HAP-1 (cell line): Measurements from ENCODE around the gene USH1C.

Source experiments
- DNase-seq, 2 experiments: peaks; one replicate each; pipeline ENCODE4 v3.0.0-alpha.2; 2016 to 2020; ENCODE audit warnings: low spot score in 2 of 2
- H3K27me3 ChIP-seq: fragments of 250-450 bp; sonication (Bioruptor Pico); 2 replicates; pipeline ENCODE4 v1.5.1; 2020; ENCODE audit warnings: low read depth, mild to moderate bottlenecking, moderate library complexity
- H3K36me3 ChIP-seq: fragments of 250-450 bp; sonication (Bioruptor Pico); replicated peaks from 2 replicates; pipeline ENCODE4 v1.5.1; 2020; ENCODE audit warnings: mild to moderate bottlenecking
- H3K4me1 ChIP-seq: fragments of 250-450 bp; sonication (Bioruptor Pico); 2 replicates; pipeline ENCODE4 v1.5.1; 2020; ENCODE audit warnings: mild to moderate bottlenecking
- H3K4me3 ChIP-seq: fragments of 250-450 bp; sonication (Bioruptor Pico); 2 replicates; pipeline ENCODE4 v1.5.1; 2020; ENCODE audit warnings: mild to moderate bottlenecking, moderate library complexity
- H3K9me3 ChIP-seq: fragments of 250-450 bp; sonication (Bioruptor Pico); 2 replicates; pipeline ENCODE4 v1.5.1; 2020; ENCODE audit warnings: mild to moderate bottlenecking, moderate library complexity
- in situ Hi-C: fragments of 300-500 bp; cut with MboI; formaldehyde crosslinking; loops from 3 replicates; pipeline ENCODE4 v1.14.3; 2020; ENCODE audit warnings: low sequenced_read_pairs, inconsistent platforms, mixed read lengths

The USH1C gene

DNA sequence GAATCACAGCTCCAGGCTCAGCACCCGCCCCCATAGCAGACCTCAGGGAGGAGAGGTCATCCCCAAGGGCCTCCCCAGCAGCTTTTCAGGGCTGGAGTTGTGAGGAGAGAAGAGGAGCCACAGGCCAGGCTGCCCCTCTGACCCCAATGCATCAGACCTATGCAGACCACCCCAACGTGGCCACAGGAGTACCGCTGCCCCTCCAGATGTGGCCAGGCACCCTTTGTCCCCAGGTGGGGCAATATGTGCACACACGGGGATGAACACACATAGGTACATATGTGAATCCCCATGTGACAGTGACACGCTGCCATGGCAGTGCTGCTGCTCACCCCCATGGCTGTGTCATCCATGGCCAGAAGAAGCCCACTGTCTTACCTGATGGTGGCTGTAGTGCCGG lies 10.9 kb downstream of the USH1C start:
- DNase-seq, result no peak
- no peaks in the 10 kb centered on the region for H3K9me3 ChIP-seq
- H3K4me3 ChIP-seq, result no peak overlapping the region
- no peaks in the 10 kb centered on the region for H3K4me1 ChIP-seq
- H3K36me3 ChIP-seq, result no peaks in the 10 kb centered on the region
- H3K27me3 ChIP-seq, result no peaks in the 10 kb centered on the region; the same call in none of the 2 replicates
- in situ Hi-C loops, result no loop called here

DNA sequence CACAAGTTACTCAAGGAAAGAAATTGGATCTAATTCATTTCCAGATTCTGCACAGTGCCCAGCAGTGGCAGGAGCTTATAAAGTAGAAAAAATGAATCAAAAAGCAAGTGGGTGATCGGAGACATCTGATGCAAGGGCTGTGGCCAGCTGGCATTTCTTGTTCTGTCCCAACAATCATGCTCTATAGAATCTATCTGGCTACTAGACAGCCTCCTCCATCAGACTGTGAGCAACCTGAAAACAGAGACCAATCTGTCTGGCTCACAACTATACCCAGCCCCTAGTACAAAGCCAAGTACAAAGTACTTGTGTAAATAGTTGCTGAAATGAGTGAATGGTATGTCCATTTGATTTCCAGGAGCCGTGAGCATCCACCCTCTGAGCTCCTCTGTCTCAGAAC lies 11.4 kb downstream of the USH1C start:
- no peaks in the 10 kb centered on the region for H3K9me3 ChIP-seq
- DNase-seq, result no peak
- in situ Hi-C loops, result no loop called here
- H3K4me3 ChIP-seq, result no peak overlapping the region
- no peaks in the 10 kb centered on the region for H3K36me3 ChIP-seq
- H3K27me3 ChIP-seq, result no peaks in the 10 kb centered on the region; the same call in none of the 2 replicates
- H3K4me1 ChIP-seq, result no peaks in the 10 kb centered on the region

DNA sequence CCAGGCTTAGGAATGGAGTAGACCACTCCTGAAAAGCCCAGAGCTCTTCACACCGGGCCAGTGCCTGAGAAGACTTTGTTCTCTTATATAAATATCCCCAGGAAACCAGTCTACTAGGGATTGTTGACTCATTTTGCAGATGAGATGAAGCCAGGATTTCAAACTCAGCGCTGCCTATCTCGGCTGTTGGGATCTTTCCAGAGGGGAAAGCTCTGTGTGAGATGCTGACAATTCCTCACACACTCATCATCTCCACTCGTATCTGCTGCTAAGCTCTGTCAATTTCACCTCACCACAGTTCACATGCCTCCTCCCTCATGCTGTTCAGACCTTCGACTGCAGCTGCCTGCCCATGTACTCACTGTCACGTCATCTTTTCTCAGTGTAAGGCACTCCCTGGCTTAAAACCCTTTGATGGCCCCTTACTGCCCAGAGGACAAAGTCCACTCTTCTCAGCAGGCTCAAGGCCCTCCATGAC lies 12.5 kb downstream of the USH1C start:
- Histone ChIP-seq H3K36me3 (no peaks in the 10 kb centered on the region), H3K27me3 (no peaks in the 10 kb centered on the region; the same call in none of the 2 replicates), H3K4me3 (no peak overlapping the region), H3K9me3 (no peaks in the 10 kb centered on the region), H3K4me1 (no peaks in the 10 kb centered on the region)
- in situ Hi-C loops, result no loop called here
- no peak for DNase-seq

DNA sequence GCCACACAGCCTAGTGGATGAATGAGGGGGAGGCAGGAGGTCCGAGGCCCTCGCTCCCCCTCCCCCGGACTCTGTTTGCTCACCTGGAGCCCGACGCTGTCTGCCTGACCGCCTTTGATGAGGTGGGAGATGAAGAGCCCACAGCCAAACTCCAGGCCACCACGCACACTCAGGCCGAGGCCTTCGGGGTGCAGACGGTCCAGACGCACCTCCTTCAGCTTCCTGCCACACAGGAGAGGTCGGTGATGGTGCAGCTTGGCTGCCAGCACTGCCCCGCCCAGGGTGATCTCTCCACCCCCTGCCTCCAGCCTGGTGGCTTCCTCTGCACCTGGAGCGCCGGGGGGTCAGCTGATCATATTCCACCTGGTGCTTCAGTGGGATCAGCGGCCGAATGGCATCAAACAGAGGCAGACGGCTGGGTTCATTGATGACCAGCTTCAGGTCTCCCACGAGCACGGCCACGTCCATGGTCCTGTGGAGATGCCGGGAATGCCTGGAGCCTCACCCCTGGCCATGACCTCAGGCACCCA lies 13.1 kb downstream of the USH1C start:
- Histone ChIP-seq H3K27me3 (no peaks in the 10 kb centered on the region; the same call in none of the 2 replicates), H3K4me3 (no peak overlapping the region), H3K4me1 (no peaks in the 10 kb centered on the region), H3K9me3 (no peaks in the 10 kb centered on the region), H3K36me3 (no peaks in the 10 kb centered on the region)
- in situ Hi-C loops, result no loop called here
- no peak for DNase-seq

DNA sequence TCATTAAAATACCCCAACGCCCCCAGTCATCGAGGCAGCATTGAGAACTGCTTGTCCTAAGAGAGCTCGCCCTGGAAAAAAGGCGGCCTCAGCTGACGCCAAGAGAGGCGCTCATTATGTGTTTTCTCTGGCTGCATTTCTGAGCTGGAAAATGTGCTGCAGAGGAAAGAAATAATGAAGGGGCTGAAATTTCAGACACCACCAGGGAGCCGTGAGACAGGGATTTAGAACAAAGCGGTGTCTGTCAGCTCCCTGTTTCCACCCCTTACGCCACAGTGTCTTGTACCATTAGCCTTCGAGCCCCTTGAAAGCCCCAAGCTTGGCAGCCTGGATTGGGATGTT lies 14.4 kb downstream of the USH1C start:
- H3K36me3 ChIP-seq, result no peaks in the 10 kb centered on the region
- DNase-seq, result no peak
- in situ Hi-C loops, result loop anchor here (10.0 kb wide), 1 partner anchor 145 kb away; the partner anchor contains the start of gene KCNJ11

DNA sequence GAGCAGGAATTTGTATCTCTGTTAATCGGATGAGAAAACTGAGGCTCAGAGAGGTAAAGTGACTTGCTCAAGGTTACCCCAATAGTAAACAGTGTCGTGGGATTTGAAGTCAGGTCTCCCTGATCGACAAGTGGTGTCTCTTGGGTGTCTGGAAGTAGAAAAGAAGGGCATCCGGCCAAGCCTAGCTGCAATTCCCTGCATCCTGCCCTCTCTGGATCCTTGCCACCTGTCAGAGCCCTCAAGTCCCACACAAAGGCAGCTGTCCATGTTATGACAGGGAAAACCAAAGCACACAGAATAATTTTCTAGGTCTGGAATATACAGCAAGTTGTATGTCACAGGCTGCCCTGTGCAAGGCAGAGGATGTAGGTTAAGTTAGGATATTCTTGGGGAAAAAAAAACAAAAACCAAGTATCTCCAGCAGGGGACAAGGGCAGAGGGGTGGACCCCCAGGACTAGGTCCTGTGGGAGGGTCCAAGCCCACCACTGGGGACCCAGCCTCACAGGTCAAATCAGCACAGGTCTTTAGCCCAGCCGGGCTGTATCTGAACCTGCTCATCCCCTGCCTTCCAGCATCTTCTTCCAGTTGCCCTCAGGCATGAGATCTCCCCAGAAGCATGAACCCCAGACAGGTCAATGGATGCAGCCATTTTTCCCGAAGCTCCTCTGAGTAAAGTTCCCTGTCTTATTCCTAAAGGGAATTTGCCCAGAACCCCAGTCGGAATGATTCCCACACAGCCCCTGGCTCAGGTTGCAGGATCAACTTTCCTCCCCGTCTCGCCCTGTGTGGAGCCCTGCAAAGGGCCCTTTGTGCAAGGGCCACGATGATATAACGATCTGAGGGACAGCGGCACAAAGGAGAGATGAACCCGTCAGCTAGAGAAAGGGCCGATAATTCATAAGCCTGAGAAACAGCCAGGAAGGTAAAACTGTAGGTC lies 15.0 kb downstream of the USH1C start:
- Histone ChIP-seq H3K36me3 (no peaks in the 10 kb centered on the region), H3K4me3 (no peak overlapping the region), H3K9me3 (no peaks in the 10 kb centered on the region), H3K27me3 (no peaks in the 10 kb centered on the region; the same call in none of the 2 replicates), H3K4me1 (no peaks in the 10 kb centered on the region)
- in situ Hi-C loops, result loop anchor here (10.0 kb wide), 1 partner anchor 144 kb away; the partner anchor contains the start of gene KCNJ11
- DNase-seq, result no peak

More for the DNA sequence above, 14.4 kb downstream of the USH1C start:
- H3K9me3 ChIP-seq, result no peaks in the 10 kb centered on the region
- H3K27me3 ChIP-seq, result no peaks in the 10 kb centered on the region; the same call in none of the 2 replicates
- no peaks in the 10 kb centered on the region for H3K4me1 ChIP-seq
- H3K4me3 ChIP-seq, result no peak overlapping the region

DNA sequence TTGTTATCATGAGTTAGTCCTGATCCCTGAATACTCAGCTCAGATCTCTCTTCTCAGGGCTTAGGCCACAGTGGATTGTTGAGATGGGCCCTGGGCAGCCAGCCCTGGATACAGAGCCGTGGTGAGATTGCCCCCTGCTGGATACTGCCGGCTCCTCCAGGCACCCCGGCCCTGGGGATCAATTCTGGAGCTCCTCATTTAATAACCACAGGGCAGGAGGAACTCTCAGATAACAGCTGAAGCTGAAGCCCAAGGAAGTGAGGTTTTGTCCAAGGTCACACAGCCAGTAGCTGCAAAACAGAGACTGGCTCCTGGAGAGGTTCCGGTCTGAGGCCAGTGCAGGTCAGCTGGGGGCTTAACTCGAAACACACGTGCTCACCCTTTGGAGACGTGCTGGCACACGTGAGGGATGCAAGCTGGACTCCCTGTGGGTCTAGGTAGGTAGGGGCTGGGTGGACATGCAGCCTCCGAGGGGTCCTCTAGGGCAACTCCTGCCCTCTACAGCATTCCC lies 16.0 kb downstream of the USH1C start:
- H3K36me3 ChIP-seq, result no peaks in the 10 kb centered on the region
- in situ Hi-C loops, result loop anchor here (10.0 kb wide), 1 partner anchor 143 kb away; the partner anchor contains the start of gene KCNJ11
- peak; percentile 67 to 84 for DNase-seq
- H3K4me1 ChIP-seq, result no peaks in the 10 kb centered on the region
- no peaks in the 10 kb centered on the region for H3K9me3 ChIP-seq
- no peak overlapping the region for H3K4me3 ChIP-seq
- no peaks in the 10 kb centered on the region; the same call in none of the 2 replicates for H3K27me3 ChIP-seq

DNA sequence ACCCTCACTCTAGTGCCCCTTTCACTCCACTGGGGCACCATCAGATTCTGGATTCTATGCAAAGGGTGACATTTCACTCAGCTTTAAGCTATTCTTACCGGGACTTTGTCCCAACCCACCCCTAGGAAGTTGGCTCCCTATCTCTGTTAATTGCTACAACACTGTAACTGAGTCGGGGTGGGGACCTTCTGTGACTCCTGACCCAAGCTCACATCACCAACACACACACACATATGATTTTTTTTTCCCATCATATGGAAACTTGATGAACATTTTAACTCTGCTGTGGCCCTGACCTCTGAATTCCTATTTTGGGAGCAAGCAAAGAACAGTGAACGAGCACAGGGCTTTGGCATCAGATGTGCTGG lies 16.6 kb downstream of the USH1C start:
- no peak for DNase-seq
- in situ Hi-C loops, result loop anchor here (10.0 kb wide), 1 partner anchor 143 kb away; the partner anchor contains the start of gene KCNJ11
- Histone ChIP-seq H3K4me3 (no peak overlapping the region), H3K36me3 (no peaks in the 10 kb centered on the region), H3K9me3 (no peaks in the 10 kb centered on the region), H3K27me3 (no peaks in the 10 kb centered on the region; the same call in none of the 2 replicates), H3K4me1 (no peaks in the 10 kb centered on the region)

DNA sequence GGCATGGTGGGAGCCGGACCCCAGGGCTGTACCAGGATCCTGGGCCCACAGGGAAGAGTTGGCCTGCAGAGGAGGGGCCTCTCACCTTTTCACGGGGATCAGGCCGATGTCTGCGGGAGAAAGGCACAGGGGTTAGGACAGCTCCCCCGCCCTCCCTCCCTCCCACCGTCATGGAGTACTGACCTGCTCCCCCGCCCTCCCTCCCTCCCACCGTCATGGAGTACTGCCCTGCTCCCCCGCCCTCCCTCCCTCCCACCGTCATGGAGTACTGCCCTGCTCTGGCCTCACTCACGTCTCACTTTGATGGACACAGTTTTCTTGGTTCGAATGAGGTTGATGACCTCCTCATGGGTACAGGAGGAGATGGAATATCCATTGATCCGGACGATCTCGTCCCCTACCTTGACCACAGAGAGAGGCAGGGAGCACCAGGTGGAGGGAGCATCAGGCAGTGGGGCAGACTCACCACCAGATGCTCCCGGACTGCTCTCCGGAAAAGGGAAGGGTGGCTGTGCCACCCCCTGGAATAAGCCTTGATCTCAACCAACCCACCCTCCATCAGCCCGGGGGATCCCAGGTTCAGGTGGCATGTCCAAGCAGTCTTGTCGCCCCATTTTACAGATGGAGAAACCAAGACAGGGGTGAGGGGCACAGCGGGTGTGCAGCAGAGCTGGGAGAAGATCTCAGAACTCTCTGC lies 17.1 kb downstream of the USH1C start:
- no peaks in the 10 kb centered on the region for H3K36me3 ChIP-seq
- H3K4me3 ChIP-seq, result no peak overlapping the region
- H3K4me1 ChIP-seq, result no peaks in the 10 kb centered on the region
- DNase-seq, result no peak
- no peaks in the 10 kb centered on the region for H3K9me3 ChIP-seq
- H3K27me3 ChIP-seq, result no peaks in the 10 kb centered on the region; the same call in none of the 2 replicates
- in situ Hi-C loops, result loop anchor here (10.0 kb wide), 1 partner anchor 142 kb away; the partner anchor contains the start of gene KCNJ11

DNA sequence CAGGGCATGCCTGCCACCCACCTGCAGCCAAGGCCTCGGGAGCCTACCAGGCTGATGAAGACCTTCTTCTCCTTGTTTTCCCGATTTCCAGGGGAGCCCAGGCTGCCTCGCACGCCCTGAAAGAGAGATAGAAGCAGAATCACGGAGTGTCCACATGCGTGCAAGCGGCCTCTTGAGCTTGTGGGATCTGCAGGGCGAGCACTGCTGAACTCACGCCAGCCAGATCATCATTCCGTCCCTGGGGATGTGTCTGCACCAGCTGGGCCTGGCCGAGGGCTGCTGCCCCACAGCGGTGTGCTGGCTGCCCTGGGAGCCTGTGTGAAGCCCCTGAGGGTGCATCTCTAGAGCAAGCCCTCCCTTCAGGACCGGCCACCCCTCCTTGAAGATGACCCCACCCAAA lies 17.9 kb downstream of the USH1C start:
- DNase-seq, result no peak
- no peaks in the 10 kb centered on the region; the same call in none of the 2 replicates for H3K27me3 ChIP-seq
- in situ Hi-C loops, result loop anchor here (10.0 kb wide), 1 partner anchor 142 kb away; the partner anchor contains the start of gene KCNJ11

DNA sequence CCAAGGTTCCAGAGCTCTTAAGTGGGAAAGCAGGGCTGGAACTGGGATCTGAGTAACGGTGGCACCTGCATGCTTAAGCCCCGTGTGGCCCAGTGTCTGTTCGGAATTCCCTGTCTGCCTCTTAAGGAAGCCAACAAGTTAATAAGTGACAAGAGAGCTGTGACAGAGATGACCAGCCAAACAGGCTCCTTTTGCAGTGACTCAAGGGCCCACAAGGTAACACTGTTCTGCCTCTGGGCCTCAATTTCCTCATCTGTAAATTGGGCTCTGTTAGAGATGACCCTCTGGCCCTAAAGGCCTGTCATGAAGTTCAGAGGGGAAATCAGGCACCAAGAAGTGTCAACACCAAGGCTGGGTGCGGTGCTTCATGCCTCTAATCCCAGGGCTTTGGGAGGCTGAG lies 18.6 kb downstream of the USH1C start:
- H3K9me3 ChIP-seq, result no peaks in the 10 kb centered on the region
- no peak for DNase-seq
- H3K4me3 ChIP-seq, result no peak overlapping the region
- in situ Hi-C loops, result loop anchor here (10.0 kb wide), 1 partner anchor 141 kb away; the partner anchor contains the start of gene KCNJ11
- no peaks in the 10 kb centered on the region for H3K4me1 ChIP-seq
- H3K27me3 ChIP-seq, result no peaks in the 10 kb centered on the region; the same call in none of the 2 replicates
- H3K36me3 ChIP-seq, result no peaks in the 10 kb centered on the region

More for the DNA sequence above, 17.9 kb downstream of the USH1C start:
- H3K4me3 ChIP-seq, result no peak overlapping the region
- no peaks in the 10 kb centered on the region for H3K36me3 ChIP-seq
- no peaks in the 10 kb centered on the region for H3K9me3 ChIP-seq
- no peaks in the 10 kb centered on the region for H3K4me1 ChIP-seq

DNA sequence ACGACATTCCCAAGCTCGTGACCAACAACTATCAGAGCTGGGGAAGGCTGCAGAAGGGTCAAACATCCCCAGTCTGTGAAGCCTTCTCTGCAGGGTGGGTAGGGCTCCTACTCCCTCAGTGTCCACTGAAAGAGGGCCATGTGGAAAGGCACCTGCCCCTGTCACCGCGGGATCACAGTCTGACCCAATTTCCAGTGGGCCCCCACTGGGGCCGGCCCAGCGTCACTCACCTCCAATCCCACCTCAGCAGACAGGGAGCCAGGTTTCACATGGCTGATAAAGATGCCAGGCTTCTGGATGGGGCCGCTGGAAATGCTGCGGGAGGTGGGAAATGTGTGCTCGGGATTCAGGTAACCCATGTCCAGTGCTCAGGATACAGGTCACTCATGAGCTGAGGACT lies 20.0 kb downstream of the USH1C start:
- in situ Hi-C loops, result loop anchor here (10.0 kb wide), 1 partner anchor 139 kb away; the partner anchor contains the start of gene KCNJ11
- H3K36me3 ChIP-seq, result no peaks in the 10 kb centered on the region

DNA sequence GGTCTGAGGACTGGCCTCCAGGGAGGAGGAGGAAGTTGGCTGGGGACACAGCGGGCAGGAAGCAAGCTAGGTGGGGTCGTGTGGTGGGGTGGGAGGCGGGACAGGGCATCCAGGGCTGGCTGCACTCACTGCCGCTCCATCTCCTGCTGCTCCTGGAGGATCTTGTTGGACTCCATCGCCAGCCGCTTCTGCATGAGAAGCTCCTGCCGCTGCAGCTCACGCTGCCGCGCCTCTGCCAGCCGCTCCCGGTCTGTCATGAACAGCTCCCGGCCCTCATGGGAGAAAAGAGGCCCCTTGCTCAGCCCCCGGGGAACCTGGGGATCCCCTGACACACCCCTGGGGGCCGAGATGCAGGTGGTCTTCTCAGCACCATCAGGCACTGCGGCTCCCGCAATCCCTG lies 21.6 kb downstream of the USH1C start:
- in situ Hi-C loops, result loop anchor here (10.0 kb wide), 1 partner anchor 138 kb away; the partner anchor contains the start of gene KCNJ11
- Histone ChIP-seq H3K4me1 (no peaks in the 10 kb centered on the region), H3K9me3 (no peaks in the 10 kb centered on the region), H3K36me3 (no peaks in the 10 kb centered on the region), H3K27me3 (no peaks in the 10 kb centered on the region), H3K4me3 (no peak overlapping the region)
- no peak for DNase-seq

More for the DNA sequence above, 20.0 kb downstream of the USH1C start:
- no peaks in the 10 kb centered on the region for H3K9me3 ChIP-seq
- no peaks in the 10 kb centered on the region for H3K4me1 ChIP-seq
- DNase-seq, result no peak
- no peaks in the 10 kb centered on the region for H3K27me3 ChIP-seq
- H3K4me3 ChIP-seq, result no peak overlapping the region
